GM12878 (cell line): ENCODE measurements around the gene MAML2. TPM values are rescaled to one million over a fixed set of nuclear protein-coding genes. Genes with fewer than 3 reads are reported as not detected.
A peak's percentile ranks its signal among the peaks of the same experiment; 100 is the strongest.

ENCODE experiments used
- ATAC-seq: fragments of 200-7000 bp; cut with Tn5 transposase; 3 replicates; pipeline ENCODE4 v1.9.1; 2020; ENCODE audit warnings: mild to moderate bottlenecking, moderate library complexity
- BruUV-seq: library from RNA; stranded (reverse); fragments of 400-500 nt; replicated peaks from 2 replicates; lab custom pipeline; 2021; lab: Mats Ljungman, UMichigan
- CTCF ChIA-PET: fragments of 300-600 bp; sonication (Branson Sonifier 250); formaldehyde crosslinking; extraction: SDS; loops from one replicate; lab custom pipeline; 2021; ENCODE audit warnings: inconsistent platforms; lab: Yijun Ruan, JAX
- POLR2A ChIA-PET: fragments of 350-600 bp; formaldehyde crosslinking; extraction: SDS; loops from one replicate; lab custom pipeline; 2021; ENCODE audit warnings: inconsistent platforms; lab: Charles Lee
- RAD21 ChIA-PET: fragments of 300-600 bp; sonication (Branson Sonifier 250); formaldehyde crosslinking; loops from one replicate; lab custom pipeline; 2023; ENCODE audit warnings: antibody characterized with exemption; ENCODE audit not compliant: unreplicated experiment; lab: Charles Lee
- SMC1A ChIA-PET: fragments of 300-600 bp; sonication (Branson Sonifier 250); formaldehyde crosslinking; loops from one replicate; lab custom pipeline; 2023; ENCODE audit not compliant: unreplicated experiment, uncharacterized antibody; lab: Charles Lee
- DNase-seq: peaks from one replicate; pipeline ENCODE4 v3.0.0-alpha.2; 2011; ENCODE audit warnings: low read depth, low spot score
- FAIRE-seq: peaks from 3 replicates; lab custom pipeline; 2011; peaks lifted over from hg19 to GRCh38; lab: Jason Lieb, UNC
- H2AFZ ChIP-seq: 2 replicates; pipeline ENCODE4 v1.6.0; 2011; ENCODE audit warnings: low read depth, low read length, control low read depth; ENCODE audit not compliant: control insufficient read depth
- H3K27ac ChIP-seq: 2 replicates; pipeline ENCODE4 v1.5.1; 2011; ENCODE audit warnings: control low read depth; ENCODE audit not compliant: control insufficient read depth, insufficient read depth
- H3K27me3 ChIP-seq, 2 experiments: replicated peaks in 1 of 2; 2 replicates each; pipeline versions ENCODE4 v1.6.0 to v1.6.1; 2011; ENCODE audit warnings: low read length in 1 of 2; ENCODE audit not compliant: control insufficient read depth in 2 of 2, insufficient read depth in 2 of 2
- H3K36me3 ChIP-seq, 2 experiments: 2 replicates each; pipeline ENCODE4 v1.5.1; 2011; ENCODE audit warnings: low read length in 1 of 2; ENCODE audit not compliant: control insufficient read depth in 2 of 2, insufficient read depth in 2 of 2
- H3K4me1 ChIP-seq: 2 replicates; pipeline ENCODE4 v1.6.1; 2011; ENCODE audit warnings: mild to moderate bottlenecking, low read length, moderate library complexity, mixed read lengths; ENCODE audit not compliant: control insufficient read depth, insufficient read depth
- H3K4me2 ChIP-seq: 2 replicates; pipeline ENCODE4 v1.6.0; 2011; ENCODE audit warnings: control low read depth; ENCODE audit not compliant: control insufficient read depth, insufficient read depth
- H3K4me3 ChIP-seq: fragments of 200-600 bp; sonication (generic); 2 replicates; pipeline ENCODE4 v1.5.1; 2016
- H3K79me2 ChIP-seq: 2 replicates; pipeline ENCODE4 v1.6.0; 2011; ENCODE audit warnings: low read length; ENCODE audit not compliant: control insufficient read depth, insufficient read depth
- H3K9ac ChIP-seq: 2 replicates; pipeline ENCODE4 v1.8.0; 2011; ENCODE audit warnings: low read length, control low read depth, mixed read lengths; ENCODE audit not compliant: control insufficient read depth, insufficient read depth
- H3K9me3 ChIP-seq: replicated peaks from 3 replicates; pipeline ENCODE4 v1.5.1; 2011; ENCODE audit warnings: mild to moderate bottlenecking, low read length; ENCODE audit not compliant: control insufficient read depth, insufficient read depth
- H4K20me1 ChIP-seq: 2 replicates; pipeline ENCODE4 v1.6.0; 2011; ENCODE audit not compliant: control insufficient read depth, insufficient read depth
- ATF3 ChIP-seq: IDR thresholded peaks from 2 replicates; pipeline ENCODE4 v1.6.1; 2011; ENCODE audit warnings: low read depth, mild to moderate bottlenecking, low read length, moderate library complexity, borderline replicate concordance; ENCODE audit errors: extremely low read depth
- BCL3 ChIP-seq: IDR thresholded peaks from 2 replicates; pipeline ENCODE4 v1.6.1; 2011; ENCODE audit warnings: borderline replicate concordance, low read depth, mild to moderate bottlenecking, moderate library complexity, low read length; ENCODE audit not compliant: insufficient read depth, poor library complexity, severe bottlenecking
- BRCA1 ChIP-seq: IDR thresholded peaks from 2 replicates; pipeline ENCODE4 v1.6.1; 2011; ENCODE audit warnings: low read depth, low read length, improper control_type of control experiment
- PAX8 ChIP-seq: fragments of 450-650 bp; IDR thresholded peaks from 2 replicates; pipeline ENCODE4 v1.6.1; 2017; ENCODE audit warnings: mild to moderate bottlenecking, moderate library complexity
- SKIL ChIP-seq: fragments of 450-650 bp; IDR thresholded peaks from 2 replicates; pipeline ENCODE4 v1.6.1; 2017; ENCODE audit warnings: mild to moderate bottlenecking, low read depth, inconsistent platforms; ENCODE audit not compliant: poor library complexity, severe bottlenecking
- TAF1 ChIP-seq: IDR thresholded peaks from 2 replicates; pipeline ENCODE4 v1.6.1; 2011; ENCODE audit warnings: mild to moderate bottlenecking, low read depth, low read length, borderline replicate concordance
- ZBTB4 ChIP-seq: fragments of 450-650 bp; formaldehyde crosslinking; IDR thresholded peaks from 2 replicates; pipeline ENCODE4 v1.4.0; 2022; ENCODE audit warnings: mild to moderate bottlenecking, moderate library complexity
- WGBS: methylation state at CpG from one replicate; pipeline ENCODE4 v1.1.6; 2016; ENCODE audit warnings: low lambda C conversion rate; ENCODE audit not compliant: insufficient replicate concordance, insufficient coverage; ENCODE audit errors: missing lambda C conversion rate; 5-methylcytosine and 5-hydroxymethylcytosine counted together
- in situ Hi-C: fragments of 300-500 bp; cut with MboI; formaldehyde crosslinking; loops from 9 replicates; pipeline ENCODE4 v1.14.3; 2018; ENCODE audit warnings: mixed read lengths
- intact Hi-C: fragments of 100-400 bp; cut with micrococcal nuclease; formaldehyde crosslinking; loops from one replicate; pipeline ENCODE4 v1.14.2; 2022; ENCODE audit not compliant: unreplicated experiment
- polyA plus RNA-seq, 11 experiments: library from polyadenylated mRNA; depleted of rRNA in 4 of 11; unstranded in 6 of 11; stranded (reverse) in 5 of 11; fragments of >200 nt; fragmentation: Nextera tagmentation in 4 of 11; fragmentation: Illumina TruSeq in 1 of 11; extraction: Ambion mirVana in 4 of 11; extraction: Trizol in 1 of 11; gene quantifications; 1 replicate in 1 of 11; 2 replicates in 10 of 11; pipeline versions ENCODE4 v1.2.1 to v1.2.3, GENCODE V29; 2011 to 2016; ENCODE audit warnings: inconsistent platforms in 2 of 11, missing spikeins in 2 of 11, low read depth in 1 of 11
- total RNA-seq, 4 experiments: library from RNA; depleted of rRNA in 3 of 4; stranded (reverse); fragments of >200 nt in 3 of 4; fragmentation: Illumina TruSeq in 1 of 4; extraction: Trizol in 1 of 4; gene quantifications; 2 replicates each; pipeline versions ENCODE4 v1.2.1 to v1.2.3, GENCODE V29; 2013 to 2021

The MAML2 gene
- total and polyA plus RNA-seq, 10 of the 15 experiments (the other 5 are each of a cell fraction or from before 2014, with no cell fraction given): 2.5 to 15.1 (median 12.0) TPM

- TF ChIP-seq BCL3: peak; percentile 31
- no peak for TF ChIP-seq PAX8
- TF ChIP-seq ZBTB4 (CRISPR knock-in tag): no peak
- no peak for TF ChIP-seq ATF3
- TF ChIP-seq SKIL: no peak
- TF ChIP-seq BRCA1: no peak
- TF ChIP-seq TAF1: no peak
- intact Hi-C loops: no loop called here
- POLR2A ChIA-PET: no interaction called here
- DNase-seq: no peak
- Histone ChIP-seq H3K9me3 (no peaks in the 10 kb centered on the region), H4K20me1 (no peaks in the 10 kb centered on the region), H3K27me3 (no peaks in the 10 kb centered on the region), H3K9ac (no peak overlapping the region), H3K36me3 (no peaks in the 10 kb centered on the region; a peak in 2 of 4 replicates), H2AFZ (no peak overlapping the region), H3K4me2 (no peak overlapping the region), H3K27ac (no peak overlapping the region), H3K4me1 (peaks cover 27% of the 10 kb centered on the region), H3K79me2 (peaks cover 3% of the 10 kb centered on the region; the same call in 1 of the 2 replicates), H3K4me3 (no peak overlapping the region)
- RAD21 ChIA-PET: interaction anchor here (8.2 to 9.0 kb wide), 2 partner anchors 36 to 290 kb away, joined by 69 to 213 read pairs; partner anchors contain the start of gene MAML2
- no TSS peak for BruUV-seq
- ATAC-seq: no peak
- in situ Hi-C loops: no loop called here
- 83% methylated on average over 2 of the region's 2 CpGs for WGBS
- no peak for FAIRE-seq
- SMC1A ChIA-PET: interaction anchor here (1.3 to 9.3 kb wide), 2 partner anchors 35 to 294 kb away, joined by 4 to 85 read pairs; partner anchors contain the start of gene MAML2
- CTCF ChIA-PET: interaction anchor here (0.5 to 9.5 kb wide), 4 partner anchors 10 to 347 kb away, joined by 3 to 256 read pairs (median 6); partner anchors contain the start of gene MAML2
These were observed 293.6 kb downstream of the MAML2 start for GRCh38 chr11:96049426-96049825.
